Hepatocyte (in vitro differentiated cells): Measurements from ENCODE around the gene NSMCE1.

Experiments
- CTCF ChIP-seq: fragments of 200-600 bp; sonication (generic); IDR thresholded peaks from 2 replicates; pipeline ENCODE4 v1.5.1; 2016; ENCODE audit warnings: antibody characterized with exemption, mild to moderate bottlenecking; ENCODE audit not compliant: poor library complexity
- EZH2 ChIP-seq: fragments of 200-600 bp; sonication (generic); IDR thresholded peaks from 2 replicates; pipeline ENCODE4 v1.6.1; 2016; ENCODE audit warnings: antibody characterized with exemption, mild to moderate bottlenecking, borderline replicate concordance
- EZH2phosphoT487 ChIP-seq: fragments of 200-600 bp; sonication (generic); IDR thresholded peaks from one replicate; pipeline ENCODE4 v1.6.1; 2018; ENCODE audit warnings: antibody characterized with exemption, mild to moderate bottlenecking, low read depth, moderate library complexity; ENCODE audit not compliant: unreplicated experiment, severe bottlenecking

- TF ChIP-seq CTCF (no peak), EZH2 (no peak), EZH2phosphoT487 (no peak)
Measured at GRCh38 chr16:27252206-27252585, 16.4 kb downstream of the NSMCE1 start.
